GM23248 (cell line): ENCODE results near the gene PODXL. TPM values are rescaled to one million over a fixed set of nuclear protein-coding genes. Genes with fewer than 3 reads are reported as not detected.

ENCODE experiments used
- DNase-seq: peaks from one replicate; pipeline ENCODE4 v3.0.0-alpha.2; 2015
- H2AFZ ChIP-seq: fragments of 200-600 bp; sonication (generic); 2 replicates; pipeline ENCODE4 v1.6.1; 2016; ENCODE audit warnings: antibody characterized with exemption
- H3F3A ChIP-seq: fragments of 200-600 bp; sonication (generic); 2 replicates; pipeline ENCODE4 v1.6.1; 2016; ENCODE audit warnings: mild to moderate bottlenecking, antibody characterized with exemption, mixed run types; ENCODE audit not compliant: insufficient read depth
- H3K27ac ChIP-seq: fragments of 200-600 bp; sonication (generic); 2 replicates; pipeline ENCODE4 v1.5.1; 2016; ENCODE audit warnings: mild to moderate bottlenecking
- H3K27me3 ChIP-seq: fragments of 200-600 bp; sonication (generic); replicated peaks from 2 replicates; pipeline ENCODE4 v1.6.1; 2016; ENCODE audit warnings: mild to moderate bottlenecking; ENCODE audit not compliant: insufficient read depth
- H3K36me3 ChIP-seq: fragments of 200-600 bp; sonication (generic); 2 replicates; pipeline ENCODE4 v1.6.1; 2016; ENCODE audit warnings: low read depth, mild to moderate bottlenecking
- H3K4me1 ChIP-seq: fragments of 200-600 bp; sonication (generic); 2 replicates; pipeline ENCODE4 v1.6.1; 2016; ENCODE audit warnings: mild to moderate bottlenecking; ENCODE audit not compliant: insufficient read depth
- H3K4me2 ChIP-seq: fragments of 200-600 bp; sonication (generic); one replicate; pipeline ENCODE4 v1.6.1; 2016; ENCODE audit warnings: mild to moderate bottlenecking; ENCODE audit not compliant: unreplicated experiment
- H3K4me3 ChIP-seq: fragments of 200-600 bp; sonication (generic); 2 replicates; pipeline ENCODE4 v1.5.1; 2016; ENCODE audit warnings: mild to moderate bottlenecking
- H3K79me2 ChIP-seq: fragments of 200-600 bp; sonication (generic); 2 replicates; pipeline ENCODE4 v1.6.1; 2016; ENCODE audit warnings: mild to moderate bottlenecking; ENCODE audit not compliant: insufficient read depth
- H3K9ac ChIP-seq: fragments of 200-600 bp; sonication (generic); 2 replicates; pipeline ENCODE4 v1.6.1; 2016; ENCODE audit warnings: mild to moderate bottlenecking
- H3K9me2 ChIP-seq: fragments of 200-600 bp; sonication (generic); 2 replicates; pipeline ENCODE4 v1.6.1; 2016; ENCODE audit warnings: mixed run types, mild to moderate bottlenecking, moderate library complexity; ENCODE audit not compliant: insufficient read depth
- H3K9me3 ChIP-seq: fragments of 200-600 bp; sonication (generic); one replicate; pipeline ENCODE4 v1.6.1; 2017; ENCODE audit warnings: low read depth
- H4K20me1 ChIP-seq: fragments of 200-600 bp; sonication (generic); 2 replicates; pipeline ENCODE4 v1.6.0; 2016; ENCODE audit not compliant: insufficient read depth
- EZH2 ChIP-seq: fragments of 200-600 bp; sonication (generic); IDR thresholded peaks from 2 replicates; pipeline ENCODE4 v1.6.1; 2018; ENCODE audit warnings: antibody characterized with exemption, mild to moderate bottlenecking; ENCODE audit not compliant: insufficient read depth, poor library complexity, severe bottlenecking
- EZH2phosphoT487 ChIP-seq: fragments of 200-600 bp; sonication (generic); IDR thresholded peaks from 2 replicates; pipeline ENCODE4 v1.6.1; 2018; ENCODE audit warnings: antibody characterized with exemption, moderate library complexity, mild to moderate bottlenecking, low read depth; ENCODE audit not compliant: insufficient read depth
- WGBS, 2 experiments: methylation state at CpG; one replicate each; pipeline ENCODE4 v1.1.6; 2015 to 2017; ENCODE audit warnings: low lambda C conversion rate in 2 of 2, low coverage in 1 of 2; ENCODE audit errors: missing lambda C conversion rate in 2 of 2; 5-methylcytosine and 5-hydroxymethylcytosine counted together
- in situ Hi-C: fragments of 300-500 bp; cut with MboI; formaldehyde crosslinking; loops from 2 replicates; pipeline ENCODE4 v1.15.0; 2020
- polyA plus RNA-seq: library from polyadenylated mRNA; unstranded; fragments of >200 nt; fragmentation: Nextera tagmentation; extraction: Ambion mirVana; gene quantifications from 2 replicates; pipeline ENCODE4 v1.2.1, GENCODE V29; 2016
- total RNA-seq: library from RNA; depleted of rRNA; stranded (reverse); fragments of >200 nt; shearing (Covaris generic); gene quantifications from 2 replicates; pipeline ENCODE4 v1.2.3, GENCODE V29; 2014

The PODXL gene
- total and polyA plus RNA-seq, 2 experiments from 2014 or later = 33.6 to 50.1 TPM

GRCh38 chr7:131504157-131504899 lies 52.1 kb downstream of the PODXL start:
- Histone ChIP-seq H3K27ac (no peak overlapping the region), H3K4me3 (no peak overlapping the region), H3K4me2 (no peak overlapping the region), H3K9me2 (no peaks in the 10 kb centered on the region), H3K27me3 (no peaks in the 10 kb centered on the region), H4K20me1 (no peaks in the 10 kb centered on the region), H3F3A (peaks cover 67% of the 10 kb centered on the region), H3K79me2 (peaks cover 23% of the 10 kb centered on the region), H3K4me1 (peaks cover 35% of the 10 kb centered on the region), H3K36me3 (peaks cover 21% of the 10 kb centered on the region), H3K9me3 (no peaks in the 10 kb centered on the region), H3K9ac (no peak overlapping the region), H2AFZ (no peak overlapping the region)
- in situ Hi-C loops = no loop called here
- WGBS, 2 experiments = 89 to 91% methylated on average over 11 to 14 of the region's 14 CpGs
- TF ChIP-seq EZH2 = no peak
- DNase-seq = no peak

GRCh38 chr7:131503639-131504038 lies 52.8 kb downstream of the PODXL start:
- H3K9me2 ChIP-seq = no peaks in the 10 kb centered on the region
- no peak overlapping the region for H3K4me2 ChIP-seq
- 0 out of 2 replicates have a peak overlapping the region, but pooled peaks have one; percentile 20 for H3K9ac ChIP-seq
- TF ChIP-seq EZH2phosphoT487 = no peak
- no peak for TF ChIP-seq EZH2
- H2AFZ ChIP-seq = no peak overlapping the region
- in situ Hi-C loops = no loop called here
- no peaks in the 10 kb centered on the region for H4K20me1 ChIP-seq
- WGBS, 2 experiments = 68 to 75% methylated on average over 6 of the region's 6 CpGs
- H3K4me1 ChIP-seq = peaks cover 35% of the 10 kb centered on the region
- no peaks in the 10 kb centered on the region for H3K9me3 ChIP-seq
- peaks cover 72% of the 10 kb centered on the region for H3F3A ChIP-seq
- peaks cover 17% of the 10 kb centered on the region for H3K79me2 ChIP-seq
- H3K36me3 ChIP-seq = peaks cover 21% of the 10 kb centered on the region
- no peak overlapping the region for H3K4me3 ChIP-seq
- H3K27me3 ChIP-seq = no peaks in the 10 kb centered on the region
- DNase-seq = no peak
- H3K27ac ChIP-seq = peak overlapping the region; percentile 41; the same call in 1 of the 2 replicates

DNA sequence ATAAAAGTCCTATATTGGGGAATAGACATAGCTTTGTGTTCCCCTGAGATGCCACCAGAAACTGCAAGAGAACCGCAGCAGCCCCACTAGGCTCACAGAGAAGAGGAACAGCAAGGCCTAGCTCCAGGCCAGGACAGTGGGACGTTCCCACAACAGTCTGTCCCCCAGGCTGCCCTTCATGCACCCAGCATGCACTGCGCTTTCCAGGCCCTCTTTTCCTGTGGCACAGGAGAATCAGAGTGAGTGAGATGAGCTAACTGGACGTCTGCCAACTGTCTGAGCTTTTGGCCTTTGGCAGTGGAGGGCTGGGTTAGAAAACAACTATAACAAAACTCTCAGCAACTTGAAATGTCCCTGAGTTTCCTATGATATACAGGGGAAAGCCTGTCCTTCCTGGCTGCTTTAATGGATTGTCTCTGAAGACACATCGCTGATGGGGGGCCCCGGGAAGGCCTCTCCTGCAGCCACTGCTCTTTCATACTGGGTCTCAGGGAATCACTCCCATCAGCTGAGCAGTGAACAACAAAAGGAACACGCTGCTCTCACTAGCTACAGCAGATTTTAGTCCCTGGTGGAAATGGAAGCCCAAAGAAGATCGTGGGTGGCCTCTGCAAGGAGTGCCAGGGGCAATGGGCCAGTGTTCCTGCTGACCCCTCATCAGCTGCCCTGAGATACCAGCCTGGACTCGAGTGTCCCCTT lies 53.5 kb downstream of the PODXL start:
- Histone ChIP-seq H3F3A (peaks cover 79% of the 10 kb centered on the region), H3K36me3 (peaks cover 21% of the 10 kb centered on the region), H3K4me1 (peaks cover 35% of the 10 kb centered on the region), H3K27me3 (no peaks in the 10 kb centered on the region), H3K79me2 (peaks cover 11% of the 10 kb centered on the region), H3K4me2 (peak overlapping the region; percentile 3), H3K9me3 (no peaks in the 10 kb centered on the region), H3K9ac (0 out of 2 replicates have a peak overlapping the region, but pooled peaks have one; percentile 20), H3K9me2 (no peaks in the 10 kb centered on the region), H3K4me3 (no peak overlapping the region), H4K20me1 (no peaks in the 10 kb centered on the region), H2AFZ (no peak overlapping the region), H3K27ac (peak overlapping the region; percentile 41)
- TF ChIP-seq EZH2phosphoT487 = no peak
- TF ChIP-seq EZH2 = no peak
- DNase-seq = peak; percentile 66
- 32 to 37% methylated on average over 9 of the region's 9 CpGs for WGBS, 2 experiments
- in situ Hi-C loops = no loop called here

- Histone ChIP-seq H3K27me3 (no peaks in the 10 kb centered on the region), H3K79me2 (peaks cover 2% of the 10 kb centered on the region), H3K27ac (peak overlapping the region; percentile 41), H3K36me3 (peaks cover 21% of the 10 kb centered on the region), H3K9me3 (no peaks in the 10 kb centered on the region), H4K20me1 (no peaks in the 10 kb centered on the region), H3K4me3 (no peak overlapping the region), H3K4me1 (peaks cover 39% of the 10 kb centered on the region), H3K9ac (no peak overlapping the region), H3F3A (peaks cover 78% of the 10 kb centered on the region), H3K9me2 (no peaks in the 10 kb centered on the region), H3K4me2 (no peak overlapping the region), H2AFZ (no peak overlapping the region)
- WGBS, 2 experiments = 87 to 89% methylated on average over 14 of the region's 14 CpGs
- DNase-seq = no peak
- TF ChIP-seq EZH2phosphoT487 = no peak
- TF ChIP-seq EZH2 = no peak
- in situ Hi-C loops = no loop called here
Observed at GRCh38 chr7:131501930-131502685, 54.3 kb downstream of the PODXL start.
